Mucosa of stomach (tissue), 1 donor: ENCODE measurements around the gene SYVN1.
"Not testable (repeated sequence)": the region's sequence is repeated elsewhere in the genome, so short reads cannot be mapped to it uniquely, and the experiment has no call there.

Source experiments
- H3K27me3 ChIP-seq: one replicate; pipeline ENCODE4 v1.7.0; 2013; ENCODE audit warnings: mild to moderate bottlenecking, low read length; ENCODE audit not compliant: control insufficient read depth, insufficient read depth
- H3K36me3 ChIP-seq: one replicate; pipeline ENCODE4 v1.7.0; 2013; ENCODE audit warnings: low read length; ENCODE audit not compliant: control insufficient read depth, insufficient read depth
- H3K4me1 ChIP-seq: one replicate; pipeline ENCODE4 v1.7.0; 2013; ENCODE audit warnings: mild to moderate bottlenecking, low read length; ENCODE audit not compliant: control insufficient read depth, insufficient read depth
- H3K4me3 ChIP-seq: one replicate; pipeline ENCODE4 v1.7.0; 2013; ENCODE audit warnings: low read length
- H3K9ac ChIP-seq: one replicate; pipeline ENCODE4 v1.7.0; 2013; ENCODE audit warnings: mild to moderate bottlenecking, low read length, moderate library complexity
- H3K9me3 ChIP-seq: one replicate; pipeline ENCODE4 v1.7.0; 2013; ENCODE audit warnings: mild to moderate bottlenecking, low read length, moderate library complexity; ENCODE audit not compliant: control insufficient read depth
- donor health status: Pancreatic carcinoma.

Gene SYVN1

DNA sequence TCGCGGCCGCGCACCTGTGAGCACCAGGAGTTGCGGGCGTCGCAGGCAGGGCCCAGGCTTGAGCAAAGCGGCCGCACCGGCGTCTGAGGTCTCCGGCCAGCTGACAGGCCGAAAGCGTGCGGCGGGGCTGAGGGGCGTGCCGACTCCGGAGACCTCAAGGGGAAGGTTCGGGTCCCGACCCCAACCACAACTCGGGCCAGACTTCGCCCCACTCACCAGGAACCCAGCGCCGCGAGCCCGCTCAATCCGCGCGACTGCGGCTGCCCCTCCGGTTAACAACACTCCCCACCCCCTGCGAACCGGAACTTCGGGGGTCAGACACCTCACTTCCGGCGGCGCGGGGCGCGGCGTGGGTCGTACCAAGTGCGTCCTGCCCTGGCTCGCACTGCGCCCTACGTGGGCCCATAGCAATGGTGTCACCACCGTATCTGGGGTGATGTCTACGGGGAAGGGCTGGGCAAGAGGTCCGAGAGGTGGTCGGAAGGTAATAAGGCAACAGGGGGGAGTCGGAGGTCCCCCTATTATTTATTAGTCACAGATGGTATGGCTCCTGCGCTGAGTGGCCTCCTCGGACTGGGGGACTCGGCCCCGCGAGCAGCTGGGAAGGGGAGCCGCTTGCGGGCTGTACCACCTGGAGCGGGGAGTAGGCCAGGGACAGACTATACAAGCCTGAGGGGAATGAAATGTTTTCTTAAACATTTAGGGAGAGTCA lies at the start of gene SYVN1:
Gene SYVN1 (minus strand): TSS at position 280 of the 712 bp plus-strand sequence. CDS start 918 bp downstream, outside the sequence.
- Histone ChIP-seq H3K4me3 (peak within 1 kb of the TSS; percentile 93), H3K9me3 (no peaks in the 10 kb centered on the region), H3K4me1 (peaks cover 31% of the 10 kb centered on the region), H3K27me3 (no peaks in the 10 kb centered on the region), H3K36me3 (peaks cover 31% of the 10 kb centered on the region), H3K9ac (peak within 1 kb of the TSS; percentile 99)

DNA sequence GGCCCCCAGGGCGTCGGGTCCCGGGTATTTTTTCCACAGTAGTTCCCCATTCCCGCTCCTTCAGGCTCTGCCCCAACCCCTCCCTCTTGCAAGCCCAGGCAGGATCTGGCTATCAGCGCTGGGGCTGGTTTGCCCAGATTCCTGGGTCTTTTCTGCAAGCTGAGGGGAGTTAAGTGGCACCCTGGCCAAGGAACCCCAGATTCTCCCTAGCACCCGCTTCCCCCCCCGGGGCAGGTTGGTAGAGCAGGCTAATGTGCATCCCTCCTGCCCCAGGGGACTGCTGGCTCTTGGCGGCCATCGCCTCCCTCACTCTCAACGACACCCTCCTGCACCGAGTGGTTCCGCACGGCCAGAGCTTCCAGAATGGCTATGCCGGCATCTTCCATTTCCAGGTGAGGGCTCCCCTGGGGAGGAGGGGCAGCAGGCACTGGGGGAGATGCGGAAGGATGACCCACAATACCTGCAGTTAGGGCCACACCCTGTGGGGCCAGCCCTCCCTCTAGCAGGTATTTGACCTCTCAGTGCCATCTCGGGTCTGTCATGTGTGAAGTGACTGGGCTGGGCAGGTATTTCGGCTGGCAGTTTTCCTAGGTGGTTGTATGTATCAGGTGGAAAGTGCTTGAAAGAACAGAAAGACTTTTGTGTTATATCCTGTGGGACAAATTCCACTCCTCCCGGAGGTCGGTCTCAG lies 49.0 kb upstream of the SYVN1 start:
- no peaks in the 10 kb centered on the region for H3K27me3 ChIP-seq
- peaks cover 11% of the 10 kb centered on the region for H3K36me3 ChIP-seq
- H3K9me3 ChIP-seq: no peaks in the 10 kb centered on the region
- peak overlapping the region; percentile 99 for H3K4me3 ChIP-seq
- H3K4me1 ChIP-seq: peaks cover 39% of the 10 kb centered on the region
- H3K9ac ChIP-seq: peak overlapping the region; percentile 96

DNA sequence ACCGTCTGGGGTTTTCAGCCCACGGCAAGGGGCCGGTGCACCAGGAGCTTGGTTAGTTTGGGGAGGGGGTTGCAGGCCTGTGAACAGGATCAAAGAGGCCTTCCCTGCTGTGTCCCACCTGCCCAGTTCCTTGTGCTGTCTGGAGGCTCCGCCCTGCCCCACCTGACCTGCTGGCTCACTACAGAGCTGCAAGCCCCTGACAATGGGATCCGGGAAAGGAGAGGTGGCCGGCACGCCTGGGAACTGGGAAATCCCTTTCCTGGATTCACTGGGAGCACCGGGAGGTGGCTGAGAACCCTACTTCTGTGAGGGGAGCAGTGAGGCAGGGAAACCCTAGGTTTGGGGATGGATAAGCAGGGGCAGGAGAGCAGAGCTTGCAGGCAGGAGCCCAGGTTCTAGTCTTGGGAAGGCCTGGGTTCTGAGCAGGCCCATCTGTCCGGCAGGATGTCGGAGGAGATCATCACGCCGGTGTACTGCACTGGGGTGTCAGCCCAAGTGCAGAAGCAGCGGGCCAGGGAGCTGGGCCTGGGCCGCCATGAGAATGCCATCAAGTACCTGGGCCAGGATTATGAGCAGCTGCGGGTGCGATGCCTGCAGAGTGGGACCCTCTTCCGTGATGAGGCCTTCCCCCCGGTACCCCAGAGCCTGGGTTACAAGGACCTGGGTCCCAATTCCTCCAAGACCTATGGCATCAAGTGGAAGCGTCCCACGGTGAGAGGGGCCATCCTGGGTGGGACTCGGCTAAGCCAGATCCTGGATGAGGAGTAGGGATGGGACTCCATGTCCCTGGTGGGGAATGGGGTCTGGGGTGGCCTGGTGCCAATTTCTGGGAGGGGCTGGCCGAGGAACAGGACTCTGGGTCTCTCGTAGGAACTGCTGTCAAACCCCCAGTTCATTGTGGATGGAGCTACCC lies 48.2 kb upstream of the SYVN1 start:
- H3K9ac ChIP-seq: peak overlapping the region; percentile 96
- no peaks in the 10 kb centered on the region for H3K9me3 ChIP-seq
- H3K4me1 ChIP-seq: peaks cover 39% of the 10 kb centered on the region
- H3K36me3 ChIP-seq: peaks cover 11% of the 10 kb centered on the region
- H3K4me3 ChIP-seq: peak overlapping the region; percentile 99
- no peaks in the 10 kb centered on the region for H3K27me3 ChIP-seq

DNA sequence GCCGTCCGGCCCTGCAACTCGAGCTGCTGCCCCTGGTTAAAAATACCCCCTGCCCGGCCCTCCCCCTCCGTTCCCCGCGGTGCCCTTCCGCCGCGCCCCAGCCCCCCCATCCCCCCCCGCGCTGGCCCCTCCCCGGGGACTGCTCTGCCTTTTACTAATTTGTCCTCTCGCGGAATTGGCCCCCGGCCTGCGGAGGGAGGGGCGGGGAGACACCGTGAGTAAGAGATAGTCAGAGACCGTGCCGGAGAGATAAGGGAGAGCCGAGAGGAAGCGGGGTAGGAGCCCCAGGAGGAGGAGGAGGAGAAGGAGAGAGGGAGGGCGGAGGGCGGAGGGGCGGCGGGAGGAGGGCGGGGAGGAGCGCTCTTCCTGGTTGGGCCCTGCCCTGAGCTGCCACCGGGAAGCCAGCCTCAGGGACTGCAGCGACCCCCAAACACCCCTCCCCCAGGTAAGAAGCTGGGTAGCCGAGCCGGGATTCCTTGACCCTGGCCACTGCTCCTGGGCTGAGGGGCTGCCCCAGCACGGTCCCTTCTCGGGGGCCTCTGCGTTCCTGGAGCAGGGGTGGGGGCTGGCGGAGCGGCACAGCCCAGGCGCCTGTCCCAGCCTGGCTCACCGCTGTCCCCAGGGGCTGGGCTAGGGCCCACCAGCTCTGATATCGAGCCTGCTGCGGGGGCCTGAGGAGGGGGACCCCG lies 47.4 kb upstream of the SYVN1 start, which contains the start of gene CAPN1:
Gene CAPN1 (plus strand): TSS at position 360 of the 689 bp plus-strand sequence. CDS start 774 bp downstream, outside the sequence.
- H3K36me3 ChIP-seq: peaks cover 5% of the 10 kb centered on the region
- H3K9ac ChIP-seq: peak within 1 kb of the TSS; percentile 96
- H3K4me1 ChIP-seq: peaks cover 33% of the 10 kb centered on the region
- no peaks in the 10 kb centered on the region for H3K9me3 ChIP-seq
- H3K27me3 ChIP-seq: no peaks in the 10 kb centered on the region
- H3K4me3 ChIP-seq: peak within 1 kb of the TSS; percentile 99

DNA sequence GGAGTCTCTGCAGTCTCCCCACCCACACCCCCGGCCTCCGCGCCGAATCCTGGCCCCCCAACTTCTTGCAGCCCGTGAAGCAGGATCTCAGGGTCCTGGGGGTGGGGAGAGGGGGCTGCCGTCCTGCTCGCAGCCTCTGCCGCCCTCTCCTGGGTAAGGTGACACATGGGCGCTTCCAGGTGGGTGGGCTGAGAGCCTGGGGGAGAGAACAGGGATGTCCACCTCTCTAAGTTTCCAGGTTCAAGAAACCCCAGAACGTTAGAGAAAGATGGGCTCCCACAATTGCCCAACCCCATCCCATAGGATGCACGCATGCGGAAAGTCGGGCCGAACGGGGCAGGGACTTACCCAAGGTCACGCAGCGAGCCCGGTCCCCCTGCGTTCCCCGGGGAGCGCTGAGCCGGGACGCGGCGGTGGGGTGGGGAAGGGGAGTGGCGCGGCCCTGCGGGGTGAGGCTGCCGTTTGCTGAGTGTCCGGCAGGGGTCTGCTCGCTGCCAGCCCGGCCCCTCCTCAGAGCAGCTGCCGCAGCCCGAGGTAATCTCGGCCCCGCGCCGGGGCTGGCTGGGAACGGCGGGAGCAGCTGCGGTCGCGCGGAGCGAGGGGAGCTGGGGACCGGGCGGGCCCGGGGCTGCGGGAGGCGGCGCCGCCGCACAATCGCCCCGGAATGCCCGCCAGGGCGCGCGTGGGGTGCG lies 46.7 kb upstream of the SYVN1 start:
- peak overlapping the region; percentile 75 for H3K4me3 ChIP-seq
- peak overlapping the region; percentile 67 for H3K9ac ChIP-seq
- no peaks in the 10 kb centered on the region for H3K9me3 ChIP-seq
- H3K4me1 ChIP-seq: peaks cover 28% of the 10 kb centered on the region
- no peaks in the 10 kb centered on the region for H3K36me3 ChIP-seq
- H3K27me3 ChIP-seq: no peaks in the 10 kb centered on the region

DNA sequence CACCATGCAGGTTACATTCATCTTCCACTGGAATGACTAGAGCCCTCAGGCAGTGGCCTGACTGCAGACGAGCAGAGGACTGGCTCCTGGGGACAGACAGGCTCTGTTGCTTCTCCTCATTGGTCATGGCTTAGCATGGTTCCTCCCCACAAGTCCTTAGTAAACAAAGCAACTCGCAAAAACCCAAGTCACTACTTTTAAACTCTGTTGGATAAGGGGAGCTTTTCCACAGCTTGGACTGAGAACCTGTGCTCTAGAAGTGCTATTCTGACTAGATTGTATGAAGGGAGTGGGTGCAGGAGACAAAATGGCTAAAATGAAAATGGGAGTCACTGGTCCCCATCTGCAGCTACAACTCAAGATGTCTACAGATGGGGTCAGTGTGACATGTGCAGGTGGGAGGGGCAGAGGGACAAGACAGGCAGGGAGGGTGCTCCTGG lies 40.3 kb upstream of the SYVN1 start:
- H3K4me1 ChIP-seq, H3K36me3 ChIP-seq, H3K4me3 ChIP-seq, H3K9me3 ChIP-seq, H3K9ac ChIP-seq, H3K27me3 ChIP-seq: not testable (repeated sequence)

DNA sequence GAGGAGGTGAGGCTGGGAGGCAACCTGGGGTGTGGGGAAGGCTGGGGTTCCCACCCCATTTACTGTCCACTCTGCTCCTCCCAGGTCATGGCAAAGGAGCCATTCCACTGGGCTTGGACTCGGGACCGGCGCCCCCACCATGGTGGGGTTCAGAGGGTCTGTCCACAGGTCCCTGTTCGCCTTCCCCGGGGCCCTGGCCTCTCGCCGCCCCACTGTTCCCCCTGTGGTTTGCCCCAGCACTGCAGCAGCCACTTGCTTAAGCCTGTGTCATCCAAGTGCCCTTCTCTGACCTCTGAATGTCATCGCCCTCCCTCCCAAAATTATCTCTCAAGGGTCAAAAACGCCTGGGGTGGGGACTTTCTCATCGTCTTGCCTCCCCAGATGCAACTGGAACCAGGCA lies 38.3 kb upstream of the SYVN1 start:
- Histone ChIP-seq H3K36me3 (no peaks in the 10 kb centered on the region), H3K9me3 (no peaks in the 10 kb centered on the region), H3K9ac (no peak overlapping the region), H3K4me1 (no peaks in the 10 kb centered on the region), H3K4me3 (no peak overlapping the region), H3K27me3 (no peaks in the 10 kb centered on the region)

DNA sequence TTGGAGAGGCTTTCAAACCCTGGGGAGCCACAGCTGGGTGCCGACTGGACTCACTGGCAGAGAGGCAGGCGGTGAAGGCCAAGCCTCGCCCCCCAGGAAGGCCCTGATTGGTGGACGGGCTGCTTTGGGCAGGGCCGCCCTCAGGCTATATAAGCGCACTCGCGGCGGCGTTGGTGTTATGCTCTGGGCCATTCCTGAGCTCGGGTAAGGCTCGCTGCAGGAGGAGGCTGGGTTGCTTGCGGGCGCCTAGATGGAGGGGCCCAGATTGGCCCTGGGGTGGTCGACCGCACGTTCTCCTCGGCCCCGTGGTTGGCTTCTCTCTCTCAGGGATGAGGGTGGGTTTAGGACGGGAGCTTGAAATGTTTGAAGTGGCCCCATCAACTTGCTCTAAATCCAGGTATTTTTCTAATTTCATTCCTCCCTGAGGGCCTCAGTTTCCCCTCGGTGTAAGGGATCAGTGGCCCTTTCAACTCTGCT lies 35.8 kb upstream of the SYVN1 start, which contains the start of gene SPDYC:
Gene SPDYC (plus strand): TSS at position 176 of the 477 bp plus-strand sequence. CDS start 1,125 bp downstream, outside the sequence.
- Histone ChIP-seq H3K4me3 (no peak within 1 kb of the TSS), H3K36me3 (no peaks in the 10 kb centered on the region), H3K4me1 (peaks cover 8% of the 10 kb centered on the region), H3K9ac (no peak within 1 kb of the TSS), H3K27me3 (no peaks in the 10 kb centered on the region), H3K9me3 (no peaks in the 10 kb centered on the region)

DNA sequence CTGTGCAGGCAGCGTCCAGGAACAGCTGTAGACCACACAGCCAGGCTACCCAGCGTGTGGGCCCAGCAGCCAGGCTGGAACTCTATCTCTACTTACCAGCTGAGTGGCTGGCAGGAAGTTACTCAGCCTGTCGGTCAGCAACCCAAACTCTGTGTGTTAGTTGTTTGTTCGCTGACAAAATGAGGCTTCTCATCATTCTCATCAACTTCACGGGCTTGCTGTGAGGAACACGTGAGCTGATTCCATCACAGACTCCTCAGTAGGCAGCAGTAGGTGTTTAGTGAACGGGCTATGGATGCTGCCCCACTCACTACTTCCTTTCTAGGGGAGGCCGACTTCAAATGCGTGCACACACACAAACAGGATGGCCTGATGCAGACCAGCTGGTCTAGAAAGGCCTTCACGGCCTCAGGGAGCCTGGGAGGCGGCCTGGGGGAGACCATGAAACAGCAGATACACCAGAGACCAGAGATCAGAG lies 34.9 kb upstream of the SYVN1 start:
- H3K27me3 ChIP-seq: no peaks in the 10 kb centered on the region
- H3K4me3 ChIP-seq: no peak overlapping the region
- no peak overlapping the region for H3K9ac ChIP-seq
- peaks cover 8% of the 10 kb centered on the region for H3K4me1 ChIP-seq
- H3K9me3 ChIP-seq: no peaks in the 10 kb centered on the region
- no peaks in the 10 kb centered on the region for H3K36me3 ChIP-seq

DNA sequence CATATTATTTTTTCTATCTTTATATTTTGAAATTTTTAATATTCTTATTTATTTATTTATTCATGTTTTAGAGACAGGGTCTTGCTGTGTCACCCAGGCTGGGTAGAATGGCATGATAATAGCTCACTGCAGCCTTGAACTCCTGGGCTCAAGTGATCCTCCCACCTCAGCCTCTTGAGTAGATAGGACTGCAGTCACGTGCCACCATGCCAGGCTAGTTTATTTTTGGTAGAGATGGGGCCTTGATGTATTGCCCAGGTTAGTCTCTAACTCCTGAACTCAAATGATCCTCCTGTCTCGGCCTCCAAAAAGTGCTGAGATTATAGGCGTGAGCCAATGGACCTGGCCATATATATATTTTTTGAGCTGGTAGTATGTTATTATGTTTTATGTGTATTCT lies 33.3 kb upstream of the SYVN1 start:
- peaks cover 8% of the 10 kb centered on the region for H3K4me1 ChIP-seq
- no peaks in the 10 kb centered on the region for H3K27me3 ChIP-seq
- H3K9ac ChIP-seq: no peak overlapping the region
- H3K9me3 ChIP-seq: no peaks in the 10 kb centered on the region
- H3K36me3 ChIP-seq: no peaks in the 10 kb centered on the region
- H3K4me3 ChIP-seq: no peak overlapping the region

DNA sequence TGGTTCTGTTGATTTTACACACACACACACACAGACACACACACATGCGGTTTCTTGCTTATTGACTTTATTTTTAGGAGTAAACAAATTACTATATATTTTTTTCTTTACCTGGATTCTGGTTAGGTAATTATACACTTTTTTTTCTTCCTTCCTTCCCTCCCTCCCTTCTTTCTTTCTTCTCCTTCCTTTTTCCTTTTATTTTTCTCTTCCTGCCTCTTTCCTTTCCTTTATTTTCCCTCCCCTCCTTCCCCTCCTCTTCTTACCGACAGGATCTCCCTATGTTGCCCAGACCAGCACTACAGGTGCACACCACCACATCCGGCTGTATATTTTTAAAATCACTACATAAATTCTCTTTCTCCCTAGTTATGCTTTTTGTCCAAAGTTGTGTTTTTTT lies 32.6 kb upstream of the SYVN1 start:
- no peaks in the 10 kb centered on the region for H3K9me3 ChIP-seq
- no peaks in the 10 kb centered on the region for H3K27me3 ChIP-seq
- H3K4me3 ChIP-seq: no peak overlapping the region
- H3K9ac ChIP-seq: no peak overlapping the region
- H3K4me1 ChIP-seq: peaks cover 8% of the 10 kb centered on the region
- H3K36me3 ChIP-seq: no peaks in the 10 kb centered on the region
